Neural cell (in vitro differentiated cells): ENCODE data around the gene ATF7. TPM values are rescaled to one million over a fixed set of nuclear protein-coding genes. Genes with fewer than 3 reads are reported as not detected.

ENCODE experiments used
- H2AFZ ChIP-seq: fragments of 200-600, 300-800 bp; sonication (generic), shearing (Covaris generic); 2 replicates; pipeline ENCODE4 v1.6.0; 2014; ENCODE audit warnings: low read depth, mild to moderate bottlenecking, antibody characterized with exemption, low read length, moderate library complexity
- H3F3A ChIP-seq: fragments of 200-600 bp; shearing (Covaris generic); 2 replicates; pipeline ENCODE4 v1.6.1; 2016; ENCODE audit warnings: mild to moderate bottlenecking, moderate library complexity, mixed read lengths, antibody characterized with exemption, low read length; ENCODE audit not compliant: insufficient read depth, poor library complexity, severe bottlenecking
- H3K27ac ChIP-seq: fragments of 200-600, 300-800 bp; sonication (generic), shearing (Covaris generic); 2 replicates; pipeline ENCODE4 v1.5.1; 2014; ENCODE audit warnings: mild to moderate bottlenecking, low read length, moderate library complexity
- H3K27me3 ChIP-seq: fragments of 300-800, 200-600 bp; sonication (generic), shearing (Covaris generic); 2 replicates; pipeline ENCODE4 v1.6.0; 2014; ENCODE audit warnings: mild to moderate bottlenecking, low read depth, low read length, moderate library complexity; ENCODE audit not compliant: insufficient read depth
- H3K36me3 ChIP-seq: fragments of 300-800, 200-600 bp; sonication (generic), shearing (Covaris generic); 2 replicates; pipeline ENCODE4 v1.5.1; 2014; ENCODE audit warnings: mild to moderate bottlenecking, antibody characterized with exemption, low read length, moderate library complexity; ENCODE audit not compliant: insufficient read depth
- H3K4me2 ChIP-seq: fragments of 300-800, 200-600 bp; sonication (generic), shearing (Covaris generic); 2 replicates; pipeline ENCODE4 v1.6.0; 2014; ENCODE audit warnings: mild to moderate bottlenecking, low read length
- H3K4me3 ChIP-seq: fragments of 300-800, 200-600 bp; sonication (generic), shearing (Covaris generic); 2 replicates; pipeline ENCODE4 v1.5.1; 2014; ENCODE audit warnings: mild to moderate bottlenecking, low read length, moderate library complexity
- H3K79me2 ChIP-seq: fragments of 200-600 bp; shearing (Covaris generic); replicated peaks from 2 replicates; pipeline ENCODE4 v1.6.0; 2014; ENCODE audit warnings: mild to moderate bottlenecking, low read length, moderate library complexity; ENCODE audit not compliant: insufficient read depth
- H3K9ac ChIP-seq: fragments of 300-800, 200-600 bp; sonication (generic), shearing (Covaris generic); 2 replicates; pipeline ENCODE4 v1.6.1; 2016; ENCODE audit warnings: mild to moderate bottlenecking, low read length, mixed read lengths
- H3K9me2 ChIP-seq: fragments of 200-600 bp; shearing (Covaris generic); 2 replicates; pipeline ENCODE4 v1.6.1; 2016; ENCODE audit warnings: mild to moderate bottlenecking, low read length, mixed read lengths; ENCODE audit not compliant: insufficient read depth
- H3K9me3 ChIP-seq: fragments of 200-600, 300-800 bp; sonication (generic), shearing (Covaris generic); 2 replicates; pipeline ENCODE4 v1.6.1; 2016; ENCODE audit warnings: mild to moderate bottlenecking, mixed run types, low read length, moderate library complexity, mixed read lengths
- H4K20me1 ChIP-seq: fragments of 200-600 bp; shearing (Covaris generic); 2 replicates; pipeline ENCODE4 v1.6.1; 2016; ENCODE audit warnings: mild to moderate bottlenecking, mixed run types; ENCODE audit not compliant: insufficient read depth
- CTCF ChIP-seq: fragments of 450-650 bp; IDR thresholded peaks from 2 replicates; pipeline ENCODE4 v1.5.1; 2014; ENCODE audit warnings: antibody characterized with exemption, mild to moderate bottlenecking, moderate library complexity; ENCODE audit not compliant: poor library complexity, severe bottlenecking
- EP300 ChIP-seq: fragments of 450-650 bp; conservative IDR thresholded peaks from 2 replicates; pipeline ENCODE4 v1.6.1; 2014; ENCODE audit warnings: antibody characterized with exemption, mild to moderate bottlenecking, moderate library complexity; ENCODE audit not compliant: poor library complexity, severe bottlenecking
- EZH2 ChIP-seq: fragments of 200-600, 300-800 bp; shearing (Covaris generic), sonication (generic); IDR thresholded peaks from 2 replicates; pipeline ENCODE4 v1.6.1; 2014; ENCODE audit warnings: antibody characterized with exemption, low read length, borderline replicate concordance, mild to moderate bottlenecking; ENCODE audit not compliant: insufficient read depth, poor library complexity, severe bottlenecking
- MXI1 ChIP-seq: fragments of 450-650 bp; conservative IDR thresholded peaks from 2 replicates; pipeline ENCODE4 v1.6.1; 2014; ENCODE audit warnings: antibody characterized with exemption, mild to moderate bottlenecking; ENCODE audit not compliant: poor library complexity, severe bottlenecking
- POLR2AphosphoS5 ChIP-seq: IDR thresholded peaks from 2 replicates; pipeline ENCODE4 v1.6.1; 2012
- RAD21 ChIP-seq: fragments of 450-650 bp; conservative IDR thresholded peaks from 2 replicates; pipeline ENCODE4 v1.6.1; 2014; ENCODE audit warnings: antibody characterized with exemption, mild to moderate bottlenecking, moderate library complexity
- REST ChIP-seq: IDR thresholded peaks from 2 replicates; pipeline ENCODE4 v1.6.1; 2012; ENCODE audit warnings: borderline replicate concordance
- SMC3 ChIP-seq: fragments of 450-650 bp; conservative IDR thresholded peaks from 2 replicates; pipeline ENCODE4 v1.6.1; 2014; ENCODE audit warnings: antibody characterized with exemption, mild to moderate bottlenecking, moderate library complexity; ENCODE audit not compliant: poor library complexity
- TAF1 ChIP-seq: IDR thresholded peaks from 2 replicates; pipeline ENCODE4 v1.6.1; 2012; ENCODE audit warnings: low read depth
- polyA minus RNA-seq: library from RNA; depleted of rRNA, polyadenylated mRNA; stranded (reverse); fragments of >200 nt; gene quantifications from 2 replicates; pipeline ENCODE4 v1.2.3, GENCODE V29; 2014
- polyA plus RNA-seq: library from polyadenylated mRNA; depleted of rRNA; stranded (reverse); fragments of >200 nt; gene quantifications from 2 replicates; pipeline ENCODE4 v1.2.3, GENCODE V29; 2014

The ATF7 gene
- polyA plus RNA-seq (1.9 and 6.3 TPM in 2 replicates), polyA minus RNA-seq (6.6 and 19.0 TPM in 2 replicates)

- Histone ChIP-seq H3K27ac (peak within 1 kb of the TSS; percentile 92), H2AFZ (peak within 1 kb of the TSS; percentile 77), H3K9ac (peak within 1 kb of the TSS; percentile 87), H3K36me3 (no peaks in the 10 kb centered on the region), H3K9me2 (no peaks in the 10 kb centered on the region), H3K4me3 (peak within 1 kb of the TSS; percentile 71), H3F3A (no peaks in the 10 kb centered on the region), H3K79me2 (peaks cover 34% of the 10 kb centered on the region), H3K9me3 (no peaks in the 10 kb centered on the region), H4K20me1 (no peaks in the 10 kb centered on the region), H3K4me2 (peak within 1 kb of the TSS; percentile 88), H3K27me3 (no peaks in the 10 kb centered on the region)
- TF ChIP-seq EZH2 (no peak), POLR2AphosphoS5 (peak; percentile 86), REST (peak; percentile 83), RAD21 (peak; percentile 57), CTCF (peak; percentile 55), TAF1 (peak; percentile 87), EP300 (peak; percentile 77), SMC3 (peak; percentile 51), MXI1 (peak; percentile 91)
These were observed at the start of gene ATF7 for GRCh38 chr12:53625946-53626701. Gene ATF7 (minus strand): TSS chr12:53626382. CDS start chr12:53601000, 25,382 bp downstream.

DNA sequence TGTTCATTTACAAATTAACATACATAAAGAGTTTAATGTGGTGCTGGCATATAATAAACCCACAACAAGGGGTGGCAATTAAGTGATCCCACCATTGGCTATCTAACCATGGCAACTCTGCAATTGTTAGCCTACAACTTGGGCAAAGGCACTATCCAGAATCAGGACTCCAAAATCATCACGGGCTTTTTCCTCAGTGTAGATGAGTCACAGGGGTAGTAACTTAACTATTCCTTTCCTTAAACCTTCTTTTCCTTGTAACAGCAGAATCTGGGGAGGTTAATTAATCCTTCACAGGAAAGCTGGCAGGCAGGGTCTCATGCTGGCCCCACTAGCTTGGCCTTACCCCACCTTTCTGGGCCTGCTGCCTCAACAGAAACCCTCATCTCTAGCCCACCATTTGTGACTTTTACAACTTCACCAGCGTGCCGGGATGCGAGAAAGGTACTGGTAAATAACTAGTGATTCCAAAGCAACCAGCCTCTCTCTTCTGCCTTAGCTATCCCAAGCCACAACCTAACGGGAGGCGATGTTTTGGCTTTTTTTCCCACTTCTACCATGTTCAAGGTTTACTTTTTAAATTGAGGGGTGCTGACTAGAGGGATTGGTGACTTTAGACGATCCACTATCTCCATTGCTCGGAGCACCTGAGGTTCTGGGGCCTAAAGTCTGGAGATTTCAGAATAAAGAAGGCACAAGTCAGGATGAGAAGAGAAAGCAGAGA, 49.0 kb upstream of the ATF7 start:
- Histone ChIP-seq H3K9ac (peak overlapping the region; percentile 81), H3K27me3 (no peaks in the 10 kb centered on the region), H3K4me3 (peak overlapping the region; percentile 68), H3K36me3 (no peaks in the 10 kb centered on the region), H3F3A (no peaks in the 10 kb centered on the region), H4K20me1 (no peaks in the 10 kb centered on the region), H3K79me2 (peaks cover 30% of the 10 kb centered on the region), H3K27ac (peak overlapping the region; percentile 88), H3K4me2 (peak overlapping the region; percentile 95), H3K9me2 (no peaks in the 10 kb centered on the region), H2AFZ (peak overlapping the region; percentile 83), H3K9me3 (no peaks in the 10 kb centered on the region)
- no peak for TF ChIP-seq MXI1
- no peak for TF ChIP-seq EP300
- no peak for TF ChIP-seq TAF1
- no peak for TF ChIP-seq POLR2AphosphoS5
- no peak for TF ChIP-seq REST
- no peak for TF ChIP-seq SMC3
- no peak for TF ChIP-seq EZH2
- no peak for TF ChIP-seq RAD21
- TF ChIP-seq CTCF, result no peak
